NCI-H187 (cell line): ENCODE data around the gene DUSP19.

Experiments used
- DNase-seq, 2 experiments: peaks; one replicate each; lab custom pipeline; 2025; lab: John Stamatoyannopoulos, UW

DUSP19 gene

DNA sequence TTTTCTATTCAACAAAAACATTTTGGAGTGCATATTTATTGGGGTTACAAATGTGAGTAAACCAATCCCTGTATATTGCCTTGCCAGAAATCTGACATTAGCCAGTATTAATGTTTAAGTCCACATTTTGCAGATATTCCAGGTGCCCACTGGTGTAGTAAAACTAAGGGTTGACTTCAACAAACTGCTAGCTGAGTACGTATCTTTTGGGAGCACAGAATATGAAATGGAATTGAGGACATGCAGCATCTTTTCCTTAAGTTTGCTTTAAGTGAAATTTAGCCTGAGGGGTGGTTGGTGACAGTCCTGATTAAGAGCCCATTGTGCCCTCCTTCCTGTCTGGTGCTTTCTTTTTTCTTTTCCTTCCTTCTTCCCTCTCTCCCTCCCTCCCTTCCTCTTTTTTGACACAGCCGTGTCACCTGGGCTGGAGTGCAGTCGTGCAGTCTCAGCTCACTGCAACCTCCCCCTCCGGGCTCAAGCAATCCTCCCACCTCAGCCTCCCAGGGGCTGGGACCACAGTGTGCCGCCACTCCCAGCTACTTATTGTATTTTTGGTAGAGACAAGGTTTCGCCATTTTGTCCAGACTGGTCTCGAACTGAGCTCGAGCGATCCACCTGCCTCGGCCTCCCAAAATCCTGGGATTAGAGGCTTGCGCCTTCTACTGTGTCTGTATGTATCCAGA is 47.3 kb downstream of the DUSP19 start:
- no peak for DNase-seq

DNA sequence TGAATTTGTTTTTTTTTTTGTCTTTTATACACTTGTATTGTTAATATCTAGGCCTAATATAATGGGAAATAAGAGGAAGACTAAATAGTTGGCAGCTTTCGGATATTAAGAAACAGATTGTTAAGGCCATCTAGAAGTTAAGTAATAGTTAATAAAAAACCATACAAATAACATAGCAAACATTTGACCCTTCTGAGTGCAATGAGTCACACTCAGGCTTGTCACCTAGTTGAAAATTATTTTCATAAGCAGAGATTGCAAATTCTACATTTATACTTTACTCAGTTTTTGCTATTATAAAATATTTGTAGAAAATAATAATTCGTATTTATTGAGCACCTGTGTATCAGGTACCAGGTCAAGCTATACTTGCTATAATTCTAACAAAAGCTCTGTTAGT is 48.1 kb downstream of the DUSP19 start:
- DNase-seq, result no peak

DNA sequence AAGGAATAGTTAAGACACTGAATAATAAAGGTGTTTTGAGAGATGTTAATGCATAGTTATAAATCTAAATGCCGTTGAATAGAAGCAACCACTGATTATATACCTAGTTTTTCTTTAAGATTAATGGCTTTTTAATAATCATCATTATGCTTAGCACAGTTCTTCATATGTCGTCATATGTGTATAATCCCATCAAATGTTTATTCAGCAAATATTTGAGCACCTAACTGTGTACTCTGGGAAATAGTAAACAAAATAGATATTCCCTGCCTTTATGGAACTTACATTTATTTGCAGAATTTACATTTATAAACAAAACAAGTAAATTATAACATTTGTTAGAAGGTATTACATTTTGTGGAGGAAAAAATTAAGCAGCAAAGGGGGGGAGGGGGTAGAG is 55.5 kb downstream of the DUSP19 start:
- no peak for DNase-seq

DNA sequence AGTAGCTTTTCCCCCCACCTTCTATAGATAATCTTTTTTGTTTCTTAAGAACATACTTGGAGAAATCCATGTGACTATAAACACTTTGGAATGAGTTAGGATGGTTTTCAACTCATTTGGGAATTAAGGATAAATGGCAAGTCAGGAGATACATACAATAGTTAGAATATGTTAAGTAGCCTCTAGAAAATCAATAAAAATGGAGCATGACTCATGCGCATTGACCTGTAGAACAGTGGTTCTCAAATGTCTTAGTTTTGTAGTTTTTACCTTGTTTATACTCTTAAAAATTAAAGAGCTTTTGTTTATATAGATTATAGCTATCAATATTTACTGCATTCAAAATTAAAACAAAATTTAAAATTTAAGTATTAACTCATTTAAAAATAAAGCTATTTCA is 70.4 kb downstream of the DUSP19 start:
- DNase-seq, result no peak

DNA sequence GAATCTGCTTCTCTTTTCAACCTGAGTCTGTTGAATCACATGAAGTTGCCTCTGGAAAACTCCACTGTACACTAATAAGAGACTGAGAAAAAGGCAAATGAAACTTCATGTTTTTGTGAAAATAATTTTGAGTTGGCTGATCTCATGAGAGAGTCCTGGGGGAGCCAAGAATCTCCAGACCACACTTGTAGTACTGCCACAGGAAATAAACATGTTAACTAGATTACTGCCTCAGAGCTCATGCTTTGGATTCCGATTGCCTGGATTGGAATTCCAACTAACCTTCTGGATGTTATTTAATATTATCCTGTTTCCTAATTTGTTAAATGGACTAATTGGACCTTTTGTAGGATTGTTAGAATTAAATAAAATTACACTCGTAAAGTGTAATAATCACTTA is 70.9 kb downstream of the DUSP19 start:
- DNase-seq, result no peak
